GM20000 (cell line): ENCODE results near the gene ZFPL1.

Experiments
- DNase-seq: peaks from one replicate; pipeline ENCODE4 v3.0.0; 2012; ENCODE audit warnings: low spot score
- CTCF ChIP-seq: IDR thresholded peaks from 2 replicates; pipeline ENCODE4 v1.5.1; 2012; ENCODE audit warnings: mild to moderate bottlenecking, control low read depth; ENCODE audit errors: extremely low read depth, missing control alignments

The ZFPL1 gene

GRCh38 chr11:65104628-65105027 is 20.6 kb downstream of the ZFPL1 start:
- no peak for DNase-seq
- TF ChIP-seq CTCF = no peak

- DNase-seq = no peak
- TF ChIP-seq CTCF = no peak
Measured at GRCh38 chr11:65107078-65107477, 23.1 kb downstream of the ZFPL1 start.

- no peak for DNase-seq
- no peak for TF ChIP-seq CTCF
Measured at GRCh38 chr11:65107751-65108468, 23.9 kb downstream of the ZFPL1 start.

- no peak for DNase-seq
- TF ChIP-seq CTCF = no peak
Measured at GRCh38 chr11:65108469-65109123, 24.6 kb downstream of the ZFPL1 start.

GRCh38 chr11:65109231-65110198 is 25.5 kb downstream of the ZFPL1 start:
- no peak for DNase-seq
- no peak for TF ChIP-seq CTCF

- peak; percentile 93 for TF ChIP-seq CTCF
- peak; percentile 95 for DNase-seq
Measured at GRCh38 chr11:65110354-65110861, 26.4 kb downstream of the ZFPL1 start.
